ENCODE results near the gene PRRT3. TPM values are rescaled to one million over a fixed set of nuclear protein-coding genes. Genes with fewer than 3 reads are reported as not detected.

PRRT3 gene
- total and polyA plus RNA-seq, 2 of the 13 experiments (the other 11 are each of a cell fraction or from before 2014, with no cell fraction given), result 0.22 to 0.44 TPM

DNA sequence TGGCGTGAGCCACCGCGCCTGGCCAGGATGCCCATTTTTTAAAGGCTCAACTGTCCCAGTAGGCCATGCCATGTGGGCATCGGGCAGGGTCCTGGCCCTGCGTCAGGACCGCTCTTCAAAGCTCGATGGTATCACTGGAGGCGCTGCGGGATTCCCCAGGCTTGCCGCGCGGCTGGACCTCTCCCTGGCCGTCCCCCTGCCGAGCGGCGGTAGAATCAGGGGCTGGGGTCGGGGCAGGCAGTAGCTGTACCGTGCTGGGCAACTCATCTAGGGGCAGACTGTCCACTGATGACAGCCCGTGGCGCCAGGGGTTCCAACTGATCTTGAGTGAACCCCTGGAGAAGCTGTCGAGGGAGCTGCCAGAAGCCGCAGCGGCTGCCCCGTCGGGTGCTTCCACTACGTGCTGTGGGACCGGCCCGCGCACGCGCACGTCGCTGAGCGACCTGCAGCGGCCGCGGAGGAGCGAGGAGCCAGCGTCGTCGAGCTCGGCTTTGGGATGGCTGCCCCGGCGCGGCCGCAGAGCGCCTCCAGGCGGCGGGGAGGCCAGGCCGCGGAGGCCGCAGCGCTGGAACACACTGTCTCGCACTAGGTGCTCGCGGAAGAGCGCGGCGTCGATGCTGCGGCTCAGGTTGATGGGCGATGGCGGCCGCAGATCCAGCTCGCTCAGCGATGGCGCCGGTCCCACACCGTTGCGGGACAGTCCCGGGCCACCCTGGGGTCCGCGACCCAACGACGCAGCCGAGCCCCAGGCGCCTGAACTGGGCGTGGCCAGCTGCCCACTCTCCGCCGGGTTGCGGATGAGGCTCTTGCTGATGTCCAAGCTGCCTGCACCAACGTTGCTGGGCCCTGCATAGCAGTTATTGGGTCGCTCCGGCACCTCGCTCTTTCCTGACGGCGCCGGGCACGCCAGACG lies 5.8 kb downstream of the PRRT3 start (continued):
- peak; percentile 70; the same call in 1 of the 2 replicates for TF ChIP-seq ZNF253 (CRISPR knock-in tag; IDR thresholded peaks at IDR 0.05; ENCODE audit: borderline replicate concordance)
- TF ChIP-seq, protein P1, sequence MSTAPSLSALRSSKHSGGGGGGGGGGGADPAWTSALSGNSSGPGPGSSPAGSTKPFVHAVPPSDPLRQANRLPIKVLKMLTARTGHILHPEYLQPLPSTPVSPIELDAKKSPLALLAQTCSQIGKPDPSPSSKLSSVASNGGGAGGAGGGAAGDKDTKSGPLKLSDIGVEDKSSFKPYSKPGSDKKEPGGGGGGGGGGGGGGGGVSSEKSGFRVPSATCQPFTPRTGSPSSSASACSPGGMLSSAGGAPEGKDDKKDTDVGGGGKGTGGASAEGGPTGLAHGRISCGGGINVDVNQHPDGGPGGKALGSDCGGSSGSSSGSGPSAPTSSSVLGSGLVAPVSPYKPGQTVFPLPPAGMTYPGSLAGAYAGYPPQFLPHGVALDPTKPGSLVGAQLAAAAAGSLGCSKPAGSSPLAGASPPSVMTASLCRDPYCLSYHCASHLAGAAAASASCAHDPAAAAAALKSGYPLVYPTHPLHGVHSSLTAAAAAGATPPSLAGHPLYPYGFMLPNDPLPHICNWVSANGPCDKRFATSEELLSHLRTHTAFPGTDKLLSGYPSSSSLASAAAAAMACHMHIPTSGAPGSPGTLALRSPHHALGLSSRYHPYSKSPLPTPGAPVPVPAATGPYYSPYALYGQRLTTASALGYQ (CRISPR knock-in tag; IDR thresholded peaks at IDR 0.05), result peak; percentile 40
- no peak for TF ChIP-seq ZNF24 (IDR thresholded peaks at IDR 0.05)
- no peak; the same call in 1 of the 2 replicates for TF ChIP-seq CENPT (CRISPR knock-in tag; IDR thresholded peaks at IDR 0.05; ENCODE audit: low read depth)
- TF ChIP-seq PITX1 (CRISPR knock-in tag; IDR thresholded peaks at IDR 0.05), result no peak
- no peak for TF ChIP-seq SP5 (CRISPR knock-in tag; IDR thresholded peaks at IDR 0.05; ENCODE audit: borderline replicate concordance, low read depth)
- peak; percentile 67 for TF ChIP-seq CBFB (CRISPR knock-in tag; IDR thresholded peaks at IDR 0.05)
- TF ChIP-seq SRY (CRISPR knock-in tag; IDR thresholded peaks at IDR 0.05), result peak; percentile 40; the same call in 1 of the 2 replicates
- TF ChIP-seq GABPA (IDR thresholded peaks at IDR 0.05; ENCODE audit: low read depth, low read length), result no peak
- TF ChIP-seq GABPA (CRISPR knock-in tag; IDR thresholded peaks at IDR 0.05; ENCODE audit: low read depth), result no peak
- TF ChIP-seq ZNF747 (CRISPR knock-in tag; IDR thresholded peaks at IDR 0.05; ENCODE audit: borderline replicate concordance), result 0 out of 2 replicates have a peak, but pooled peaks have one; percentile 20
- TF ChIP-seq SRSF1 (optimal IDR thresholded peaks at IDR 0.05; ENCODE audit: low read depth, low read length), result no peak
- TF ChIP-seq SALL2 (CRISPR knock-in tag; IDR thresholded peaks at IDR 0.05), result peak; percentile 88
- TF ChIP-seq MYPOP (CRISPR knock-in tag; IDR thresholded peaks at IDR 0.05), result no peak; the same call in 1 of the 2 replicates
- no peak for TF ChIP-seq SYNCRIP (IDR thresholded peaks at IDR 0.05; ENCODE audit: insufficient read depth, low read depth, low read length)
- no peak for TF ChIP-seq DPF2 (CRISPR knock-in tag; IDR thresholded peaks at IDR 0.05; ENCODE audit: borderline replicate concordance, low read depth)
- TF ChIP-seq ZNF432 (CRISPR knock-in tag; IDR thresholded peaks at IDR 0.05; ENCODE audit: borderline replicate concordance), result peak; percentile 84; the same call in 1 of the 2 replicates
- TF ChIP-seq JUNB (CRISPR knock-in tag; IDR thresholded peaks at IDR 0.05; ENCODE audit: borderline replicate concordance), result no peak
- no peak for TF ChIP-seq ARID2 (CRISPR knock-in tag; IDR thresholded peaks at IDR 0.05; ENCODE audit: borderline replicate concordance)

All from HepG2 (cell line).